Small intestine (tissue), 7 donors: ENCODE data around the gene ORM2. TPM values are rescaled to one million over a fixed set of nuclear protein-coding genes. Genes with fewer than 3 reads are reported as not detected.

Experiments used
- DNase-seq, 2 donors: peaks; one replicate each; pipeline versions ENCODE4 v3.0.0 to v3.0.0-alpha.2; 2013
- FAIRE-seq: peaks from 2 replicates; lab custom pipeline; 2012; peaks lifted over from hg19 to GRCh38; lab: Jason Lieb, UNC
- H3K27ac ChIP-seq, 3 donors: one replicate each; pipeline ENCODE4 v1.5.1; 2013; ENCODE audit warnings: low read length in 2 of 3, mild to moderate bottlenecking in 2 of 3, control low read depth in 1 of 3, inconsistent platforms in 1 of 3, low read depth in 1 of 3, moderate library complexity in 1 of 3
- H3K27me3 ChIP-seq, 3 donors: one replicate each; pipeline ENCODE4 v1.6.1; 2013; ENCODE audit warnings: low read length in 3 of 3, inconsistent platforms in 1 of 3; ENCODE audit not compliant: control insufficient read depth in 3 of 3, insufficient read depth in 3 of 3
- H3K36me3 ChIP-seq, 3 donors: one replicate each; pipeline ENCODE4 v1.6.1; 2013; ENCODE audit warnings: low read length in 3 of 3, inconsistent platforms in 1 of 3, low read depth in 1 of 3, mild to moderate bottlenecking in 1 of 3, moderate library complexity in 1 of 3; ENCODE audit not compliant: control insufficient read depth in 3 of 3, insufficient read depth in 2 of 3
- H3K4me1 ChIP-seq, 3 donors: one replicate each; pipeline ENCODE4 v1.6.1; 2013; ENCODE audit warnings: low read length in 2 of 3, inconsistent platforms in 1 of 3, low read depth in 1 of 3, mild to moderate bottlenecking in 1 of 3, moderate library complexity in 1 of 3; ENCODE audit not compliant: control insufficient read depth in 3 of 3, insufficient read depth in 2 of 3
- H3K4me3 ChIP-seq, 3 donors: one replicate each; pipeline ENCODE4 v1.5.1; 2013; ENCODE audit warnings: low read length in 3 of 3, control low read depth in 1 of 3, inconsistent platforms in 1 of 3, low read depth in 1 of 3, mild to moderate bottlenecking in 1 of 3, moderate library complexity in 1 of 3
- H3K9me3 ChIP-seq, 2 donors: one replicate each; pipeline ENCODE4 v1.6.1; 2013; ENCODE audit warnings: low read depth in 1 of 2, low read length in 1 of 2; ENCODE audit not compliant: control insufficient read depth in 2 of 2, insufficient read depth in 1 of 2
- WGBS, 3 donors: extraction: QIAGEN DNeasy Blood & Tissue Kit; methylation state at CpG; one replicate each; pipeline ENCODE4 v1.1.7; 2013; 5-methylcytosine and 5-hydroxymethylcytosine counted together
- polyA plus RNA-seq, 4 donors: library from polyadenylated mRNA; stranded (reverse) in 3 of 4; unstranded in 1 of 4; fragments of 200-250 nt in 3 of 4; fragments of 120-200 nt in 1 of 4; gene quantifications; one replicate each; pipeline versions ENCODE4 v1.2.1 to v1.2.3, GENCODE V29; 2013
- donor health status: healthy with polysubstance abuse.
- donor health status: control.
- donor health status: control.
- donor health status: Bipolar disorder and iron deficiency.
- donor health status: healthy.

ORM2 gene
- polyA plus RNA-seq, 4 donors: 0.28 TPM; not detected in 3

DNA sequence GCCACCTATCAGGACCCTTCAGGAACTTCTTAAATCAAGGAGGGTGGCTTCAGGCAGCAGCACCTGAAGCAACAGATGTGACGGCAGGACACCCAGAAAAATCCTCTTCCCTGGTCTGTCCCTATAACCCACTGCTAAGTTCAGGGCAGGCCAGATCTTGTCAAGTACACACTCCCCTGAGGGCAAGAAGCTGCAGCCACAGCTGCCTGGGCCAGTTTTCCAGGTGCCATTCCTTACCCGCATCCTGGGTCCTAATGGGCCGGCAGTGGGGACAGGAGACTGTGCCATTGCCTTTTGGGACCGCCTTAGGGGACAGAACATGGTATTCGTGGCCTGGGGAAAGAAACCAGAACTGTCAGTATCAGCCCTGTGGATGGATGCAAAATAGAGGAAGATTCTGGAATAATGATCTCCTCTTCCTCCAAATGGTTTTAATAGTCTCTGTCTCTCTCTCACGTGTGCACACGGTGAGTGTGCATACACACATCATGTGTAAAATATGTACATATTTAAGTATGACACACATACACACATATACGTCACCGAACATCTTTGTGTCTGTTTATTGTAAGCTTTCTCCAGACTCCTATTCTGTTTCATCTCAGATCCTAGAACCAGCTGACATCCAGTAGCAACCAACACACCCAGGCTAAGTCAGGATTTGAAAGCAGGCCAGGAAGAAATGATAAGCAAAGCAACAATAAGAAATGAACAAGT is 14.0 kb downstream of the ORM2 start:
- DNase-seq (no peak), FAIRE-seq (no peak)
- 89 to 98% (median 94%) methylated on average over 9 of the region's 9 CpGs for WGBS, 3 donors
- H3K36me3 ChIP-seq: peaks cover 7 to 75% (median 23%) of the 10 kb centered on the region in 3 donors
- H3K27me3 ChIP-seq: no peaks in the 10 kb centered on the region
- H3K9me3 ChIP-seq: no peaks in the 10 kb centered on the region
- no peaks in the 10 kb centered on the region for H3K4me1 ChIP-seq
- H3K27ac ChIP-seq: no peak overlapping the region
- H3K4me3 ChIP-seq: no peak overlapping the region

DNA sequence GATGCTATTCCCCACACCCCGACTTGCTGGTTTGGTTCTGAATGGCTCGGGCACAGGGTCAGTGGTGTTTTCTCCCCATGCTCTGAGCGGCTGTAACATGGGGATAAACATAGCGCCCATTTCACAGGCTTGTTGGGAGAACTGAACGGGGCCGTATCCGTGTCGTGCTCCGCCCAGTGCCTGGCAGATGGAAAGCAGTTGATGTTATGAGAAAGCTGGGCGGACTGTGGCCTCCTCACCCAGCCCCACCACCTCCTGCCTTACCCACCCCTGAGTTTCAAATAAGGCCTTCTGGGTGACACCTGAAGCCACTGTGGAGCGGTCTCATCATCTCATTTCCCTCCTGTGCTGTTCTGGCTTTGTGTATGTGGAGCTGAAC is 14.5 kb downstream of the ORM2 start:
- no peak overlapping the region for H3K27ac ChIP-seq
- no peaks in the 10 kb centered on the region for H3K9me3 ChIP-seq
- FAIRE-seq (no peak), DNase-seq (no peak)
- H3K27me3 ChIP-seq: no peaks in the 10 kb centered on the region
- no peaks in the 10 kb centered on the region for H3K4me1 ChIP-seq
- peaks cover 7 to 75% (median 23%) of the 10 kb centered on the region in 3 donors for H3K36me3 ChIP-seq
- no peak overlapping the region for H3K4me3 ChIP-seq
- WGBS, 3 donors: 90 to 93% (median 90%) methylated on average over 11 of the region's 11 CpGs

DNA sequence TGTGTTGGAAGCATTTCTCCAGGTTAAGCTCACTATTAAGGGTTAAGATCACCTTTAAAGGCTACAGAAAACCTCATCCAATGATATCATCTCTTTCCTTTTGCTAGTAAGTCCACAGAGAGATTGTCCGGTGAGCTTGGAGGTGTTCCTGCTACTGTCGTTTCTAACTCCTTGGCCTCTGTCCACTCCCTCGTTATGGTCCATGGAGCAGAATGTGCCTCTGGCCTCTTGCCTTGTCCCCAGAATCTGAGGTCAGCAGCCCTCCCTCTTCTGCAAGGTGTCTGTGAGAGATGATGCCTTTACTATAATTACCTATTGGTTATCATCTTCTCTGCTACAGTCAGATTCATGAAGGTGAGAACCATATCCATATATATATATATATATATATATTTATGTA is 15.0 kb downstream of the ORM2 start:
- H3K4me3 ChIP-seq: no peak overlapping the region
- no peaks in the 10 kb centered on the region for H3K4me1 ChIP-seq
- no peaks in the 10 kb centered on the region for H3K9me3 ChIP-seq
- WGBS, 3 donors: 69 to 73% (median 69%) methylated on average over 3 of the region's 3 CpGs
- FAIRE-seq (no peak), DNase-seq (no peak)
- H3K36me3 ChIP-seq: peaks cover 7 to 74% (median 28%) of the 10 kb centered on the region in 3 donors
- no peak overlapping the region for H3K27ac ChIP-seq
- H3K27me3 ChIP-seq: no peaks in the 10 kb centered on the region

DNA sequence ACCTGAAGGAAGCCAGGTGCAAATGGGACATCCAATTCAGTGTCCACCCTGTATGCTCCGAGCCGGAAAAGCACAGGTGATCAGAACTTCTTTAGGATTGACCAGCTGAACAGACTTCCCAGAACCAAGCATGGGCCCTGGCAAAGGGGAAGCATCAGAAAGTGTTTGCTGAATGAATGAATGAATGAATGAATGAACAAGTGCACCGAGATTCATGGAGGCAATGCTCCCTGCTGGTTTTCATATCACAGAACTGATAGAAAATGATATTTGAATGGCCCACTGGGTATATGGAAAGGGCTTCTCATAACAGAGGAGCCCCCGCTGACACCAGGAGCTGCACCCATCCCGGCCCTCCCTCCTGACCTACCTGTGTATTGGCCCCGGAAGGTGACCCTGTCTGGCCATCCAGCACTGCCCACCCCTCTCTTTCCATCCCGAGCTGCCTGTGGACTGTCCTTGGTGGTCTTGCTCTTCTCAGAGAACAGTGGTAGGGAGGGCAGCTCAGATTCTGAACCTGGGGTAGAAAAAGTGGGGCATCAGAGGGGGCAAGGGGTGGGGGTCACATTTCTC is 15.9 kb downstream of the ORM2 start:
- H3K27me3 ChIP-seq: no peaks in the 10 kb centered on the region

DNA sequence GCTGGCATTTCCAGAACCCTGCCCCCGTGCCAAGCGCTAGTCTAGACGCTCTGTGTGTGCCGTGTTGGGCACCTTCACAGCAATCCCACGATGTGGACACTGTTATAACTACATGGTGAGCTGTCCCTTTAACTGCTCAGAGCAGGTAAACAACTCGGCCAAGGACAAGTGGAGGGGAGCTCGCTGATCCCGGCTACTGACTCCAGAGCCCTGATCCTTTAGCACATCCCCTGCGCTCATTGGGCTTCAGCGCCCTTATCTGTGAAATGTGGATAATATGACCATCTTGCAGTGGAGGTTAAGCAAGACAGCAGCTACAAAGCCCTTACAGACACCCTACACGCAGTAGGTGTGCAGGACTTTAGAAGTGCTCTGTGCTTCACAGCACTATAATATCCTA is 16.5 kb downstream of the ORM2 start:
- Histone ChIP-seq H3K4me1 (no peaks in the 10 kb centered on the region), H3K27ac (no peak overlapping the region), H3K27me3 (no peaks in the 10 kb centered on the region), H3K9me3 (no peaks in the 10 kb centered on the region), H3K4me3 (no peak overlapping the region), H3K36me3 (peaks cover 7 to 75% (median 34%) of the 10 kb centered on the region in 3 donors)
- DNase-seq: no peak
- WGBS, 3 donors: 85 to 88% (median 87%) methylated on average over 11 of the region's 11 CpGs
- FAIRE-seq: no peak

More for the DNA sequence above, 15.9 kb downstream of the ORM2 start:
- FAIRE-seq (no peak), DNase-seq (no peak)
- H3K36me3 ChIP-seq: peaks cover 7 to 73% (median 34%) of the 10 kb centered on the region in 3 donors
- no peak overlapping the region for H3K27ac ChIP-seq
- WGBS, 3 donors: 90 to 95% (median 91%) methylated on average over 7 of the region's 7 CpGs
- no peaks in the 10 kb centered on the region for H3K4me1 ChIP-seq
- H3K4me3 ChIP-seq: no peak overlapping the region
- no peaks in the 10 kb centered on the region for H3K9me3 ChIP-seq

DNA sequence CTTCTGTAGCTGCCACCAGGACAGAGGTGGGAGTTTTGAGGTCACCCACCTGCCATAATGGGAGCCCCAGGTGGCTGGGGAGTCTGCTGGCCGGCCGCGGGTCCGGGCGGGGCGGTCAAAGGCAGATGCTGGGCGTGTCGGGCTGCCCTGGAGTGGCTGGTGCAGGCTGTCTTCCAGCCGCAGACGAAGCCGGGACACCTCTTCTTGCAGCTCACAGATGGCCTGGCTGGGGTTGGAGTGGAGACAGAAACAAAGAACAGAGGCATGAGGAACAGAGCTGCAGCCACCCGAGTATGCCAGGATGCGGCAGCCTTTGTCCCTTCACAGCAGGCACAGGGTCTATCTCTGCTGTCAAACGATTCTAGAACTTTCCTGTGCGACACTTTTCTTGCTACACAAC is 18.0 kb downstream of the ORM2 start:
- Histone ChIP-seq H3K9me3 (no peaks in the 10 kb centered on the region), H3K27me3 (no peaks in the 10 kb centered on the region), H3K4me1 (no peaks in the 10 kb centered on the region), H3K27ac (no peak overlapping the region), H3K4me3 (no peak overlapping the region), H3K36me3 (peaks cover 7 to 66% (median 34%) of the 10 kb centered on the region in 3 donors)
- 75 to 85% (median 81%) methylated on average over 15 of the region's 15 CpGs for whole genome bisulfite sequencing, 3 donors
- DNase-seq (no peak), FAIRE-seq (no peak)

DNA sequence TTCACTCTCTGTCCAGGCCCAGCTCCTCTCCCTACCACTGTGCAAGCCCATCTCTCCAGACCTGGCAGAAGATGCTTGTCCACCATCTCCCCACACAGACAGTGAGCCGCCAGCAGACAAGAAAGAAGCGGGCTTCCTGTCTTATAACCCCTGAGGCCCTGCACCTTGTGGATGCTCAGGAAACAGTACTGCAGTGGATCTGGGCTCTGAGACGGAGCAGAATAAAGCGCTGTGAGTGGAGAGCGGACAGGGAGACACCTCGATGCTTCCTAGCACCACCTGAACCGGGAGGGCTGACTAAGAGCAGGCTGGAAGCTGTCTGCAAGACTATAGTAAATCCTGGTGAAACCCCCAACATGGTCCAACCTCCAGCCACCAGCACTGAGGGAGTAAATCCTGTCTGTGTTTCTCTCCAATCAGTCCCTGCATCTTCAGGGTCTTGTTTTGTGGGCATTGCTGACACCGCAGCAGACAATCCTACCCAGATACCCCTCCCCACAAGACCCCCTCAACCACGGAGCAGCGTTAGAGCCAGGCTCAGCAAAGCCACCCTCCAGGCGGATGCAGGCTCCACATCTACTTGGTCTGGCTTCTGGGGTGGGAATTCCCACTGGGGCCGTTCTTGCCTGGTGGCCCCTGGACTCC is 18.7 kb downstream of the ORM2 start:
- DNase-seq (no peak), FAIRE-seq (no peak)
- Histone ChIP-seq H3K4me1 (no peaks in the 10 kb centered on the region), H3K36me3 (peaks cover 7 to 66% (median 28%) of the 10 kb centered on the region in 3 donors), H3K27me3 (no peaks in the 10 kb centered on the region), H3K4me3 (no peak overlapping the region), H3K9me3 (no peaks in the 10 kb centered on the region), H3K27ac (peak overlapping the region in 1 of 3 donors; percentile 24)
- 85 to 87% (median 85%) methylated on average over 12 of the region's 12 CpGs for WGBS, 3 donors

DNA sequence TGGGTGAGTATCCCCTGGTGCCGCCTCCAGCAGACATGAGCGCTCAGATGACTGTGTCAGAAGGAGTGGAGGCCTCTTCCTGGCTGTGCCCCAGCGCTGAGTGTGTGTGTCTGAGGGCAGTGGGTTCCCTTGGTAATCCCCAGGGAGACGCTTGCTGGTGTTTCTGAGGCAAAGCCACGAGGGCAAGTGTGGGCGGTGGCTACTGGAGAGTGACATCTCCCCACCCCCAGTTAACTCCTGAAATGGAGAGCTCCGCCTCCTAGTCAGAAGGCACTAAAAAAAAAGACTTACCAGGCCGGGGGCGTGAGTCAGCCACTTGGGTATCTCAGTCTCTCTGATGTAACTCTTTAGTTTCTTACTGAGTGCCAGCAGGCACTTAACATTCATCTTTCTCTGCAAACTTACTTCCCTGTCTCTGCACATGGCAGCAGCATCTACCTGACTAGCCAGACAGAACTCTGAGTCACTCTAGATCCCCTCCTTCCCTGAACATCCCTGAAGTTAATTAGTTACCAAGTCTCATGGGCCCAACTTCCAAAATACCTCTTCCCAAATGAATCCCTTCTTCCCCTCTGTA is 19.3 kb downstream of the ORM2 start:
- Histone ChIP-seq H3K27me3 (no peaks in the 10 kb centered on the region), H3K9me3 (no peaks in the 10 kb centered on the region), H3K4me3 (no peak overlapping the region), H3K4me1 (no peaks in the 10 kb centered on the region), H3K36me3 (peaks cover 6 to 64% (median 24%) of the 10 kb centered on the region in 3 donors), H3K27ac (peak overlapping the region in 1 of 3 donors; percentile 24)
- FAIRE-seq (no peak), DNase-seq (peak in 1 of 2 donors; percentile 44)
- WGBS, 3 donors: 42 to 66% (median 44%) methylated on average over 8 to 9 of the region's 9 CpGs
